Panc1 (cell line): ENCODE measurements around the gene PARD3.

Experiments
- POLR2AphosphoS5 ChIP-seq: IDR thresholded peaks from 2 replicates; pipeline ENCODE4 v1.6.1; 2012; ENCODE audit warnings: mild to moderate bottlenecking, low read depth, low read length, moderate library complexity
- SIN3A ChIP-seq: IDR thresholded peaks from 2 replicates; pipeline ENCODE4 v1.6.1; 2012; ENCODE audit warnings: low read depth, mild to moderate bottlenecking, low read length, moderate library complexity, borderline replicate concordance; ENCODE audit not compliant: insufficient read depth
- TCF7L2 ChIP-seq: IDR thresholded peaks from 2 replicates; pipeline ENCODE4 v1.6.1; 2011; ENCODE audit warnings: mild to moderate bottlenecking, low read depth, low read length, inconsistent platforms
- TF ChIP-seq, protein P1 (sequence below): fragments of 450-650 bp; IDR thresholded peaks from 2 replicates; pipeline ENCODE4 v1.5.1; 2017; ENCODE audit warnings: mild to moderate bottlenecking

- TF ChIP-seq, protein P1, sequence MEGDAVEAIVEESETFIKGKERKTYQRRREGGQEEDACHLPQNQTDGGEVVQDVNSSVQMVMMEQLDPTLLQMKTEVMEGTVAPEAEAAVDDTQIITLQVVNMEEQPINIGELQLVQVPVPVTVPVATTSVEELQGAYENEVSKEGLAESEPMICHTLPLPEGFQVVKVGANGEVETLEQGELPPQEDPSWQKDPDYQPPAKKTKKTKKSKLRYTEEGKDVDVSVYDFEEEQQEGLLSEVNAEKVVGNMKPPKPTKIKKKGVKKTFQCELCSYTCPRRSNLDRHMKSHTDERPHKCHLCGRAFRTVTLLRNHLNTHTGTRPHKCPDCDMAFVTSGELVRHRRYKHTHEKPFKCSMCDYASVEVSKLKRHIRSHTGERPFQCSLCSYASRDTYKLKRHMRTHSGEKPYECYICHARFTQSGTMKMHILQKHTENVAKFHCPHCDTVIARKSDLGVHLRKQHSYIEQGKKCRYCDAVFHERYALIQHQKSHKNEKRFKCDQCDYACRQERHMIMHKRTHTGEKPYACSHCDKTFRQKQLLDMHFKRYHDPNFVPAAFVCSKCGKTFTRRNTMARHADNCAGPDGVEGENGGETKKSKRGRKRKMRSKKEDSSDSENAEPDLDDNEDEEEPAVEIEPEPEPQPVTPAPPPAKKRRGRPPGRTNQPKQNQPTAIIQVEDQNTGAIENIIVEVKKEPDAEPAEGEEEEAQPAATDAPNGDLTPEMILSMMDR: no peak
- TF ChIP-seq TCF7L2 (no peak), SIN3A (no peak), POLR2AphosphoS5 (no peak)
These were observed 116.1 kb downstream of the PARD3 start for GRCh38 chr10:34698979-34699378.
